GM19468 (cell line): ENCODE data around the gene WFS1.

ENCODE experiments used
- ATAC-seq: cut with Tn5 transposase; IDR thresholded peaks from one replicate; pipeline ENCODE4 v1.9.1; 2021; ENCODE audit warnings: mild to moderate bottlenecking, moderate library complexity, moderate number of reproducible peaks; ENCODE audit not compliant: unreplicated experiment; ENCODE audit errors: extremely low read depth

The WFS1 gene

GRCh38 chr4:6295495-6295894, 25.8 kb downstream of the WFS1 start:
- no peak for ATAC-seq

GRCh38 chr4:6296026-6296425, 26.4 kb downstream of the WFS1 start:
- no peak for ATAC-seq

GRCh38 chr4:6297266-6297815, 27.7 kb downstream of the WFS1 start:
- ATAC-seq: no peak

- ATAC-seq: no peak
Measured at GRCh38 chr4:6298035-6298434, 28.4 kb downstream of the WFS1 start.

GRCh38 chr4:6298852-6299251, 29.2 kb downstream of the WFS1 start:
- no peak for ATAC-seq

GRCh38 chr4:6299875-6300274, 30.2 kb downstream of the WFS1 start:
- no peak for ATAC-seq

- ATAC-seq: no peak
Measured at GRCh38 chr4:6300359-6300758, 30.7 kb downstream of the WFS1 start.

- ATAC-seq: no peak
Measured at GRCh38 chr4:6301051-6301731, 31.5 kb downstream of the WFS1 start.

- no peak for ATAC-seq
Measured at GRCh38 chr4:6301732-6302442, 32.2 kb downstream of the WFS1 start.

GRCh38 chr4:6302869-6303268, 33.2 kb downstream of the WFS1 start:
- ATAC-seq: no peak

- ATAC-seq: no peak
Measured at GRCh38 chr4:6303943-6304342, 34.3 kb downstream of the WFS1 start.

- no peak for ATAC-seq
Measured at GRCh38 chr4:6306299-6306698, 36.6 kb downstream of the WFS1 start.

GRCh38 chr4:6307230-6307629, 37.6 kb downstream of the WFS1 start:
- no peak for ATAC-seq

GRCh38 chr4:6307891-6308290, 38.2 kb downstream of the WFS1 start:
- no peak for ATAC-seq

- no peak for ATAC-seq
Measured at GRCh38 chr4:6308899-6309643, 39.4 kb downstream of the WFS1 start.

- no peak for ATAC-seq
Measured at GRCh38 chr4:6309777-6310176, 40.1 kb downstream of the WFS1 start.

- ATAC-seq: no peak
Measured at GRCh38 chr4:6313216-6313615, 43.6 kb downstream of the WFS1 start.

GRCh38 chr4:6316461-6317003, 46.9 kb downstream of the WFS1 start:
- no peak for ATAC-seq

- no peak for ATAC-seq
Measured at GRCh38 chr4:6318206-6318605, 48.6 kb downstream of the WFS1 start.

GRCh38 chr4:6319530-6320150, 50.0 kb downstream of the WFS1 start:
- ATAC-seq: no peak
